ENCODE data around the gene OSBP2. TPM values are rescaled to one million over a fixed set of nuclear protein-coding genes. Genes with fewer than 3 reads are reported as not detected.

OSBP2 gene
- total RNA-seq, 1 donor from 2014 or later: 0.53 TPM

DNA sequence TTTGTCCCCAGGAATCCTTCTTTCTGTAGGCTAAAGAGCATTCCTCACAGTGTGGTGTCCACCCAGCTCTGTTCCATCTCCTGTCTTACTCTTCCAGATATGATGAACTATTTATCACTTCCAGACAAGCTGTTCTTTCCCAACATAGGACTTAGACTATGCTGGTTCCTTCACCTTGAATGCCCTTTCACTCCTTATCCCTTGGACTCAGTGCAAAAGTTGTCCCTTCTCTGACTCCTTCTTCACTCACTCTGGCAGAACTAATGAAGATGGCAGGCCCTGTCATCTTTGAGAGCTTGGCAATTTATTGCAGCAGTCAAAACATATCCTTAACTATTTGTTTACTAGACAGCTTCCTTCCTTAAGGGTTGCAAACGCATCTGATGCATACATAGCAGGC is 3.5 kb upstream of the OSBP2 start:
- TF ChIP-seq CTCF (IDR thresholded peaks at IDR 0.05): no peak
- intact Hi-C loops (cut with DNase I): no loop called here
- H3K27me3 ChIP-seq: no peaks in the 10 kb centered on the region

GRCh38 chr22:30694171-30694639 is 469 bp upstream of the OSBP2 start:
- TF ChIP-seq CTCF (IDR thresholded peaks at IDR 0.05): no peak
- intact Hi-C loops (cut with DNase I): loop anchor here (2.0 kb wide), 1 partner anchor 59 kb away; the partner anchor contains the start of gene SLC35E4
- peak in 1 of 2 donors; percentile 67 for DNase-seq (ENCODE audit: low spot score in 2 of 2)
- Histone ChIP-seq H3K27ac (no peak overlapping the region), H3K36me3 (no peaks in the 10 kb centered on the region), H3K4me3 (peak overlapping the region; percentile 62 to 69), H3K9me3 (no peaks in the 10 kb centered on the region), H3K27me3 (no peaks in the 10 kb centered on the region), H3K4me1 (peaks cover 0 to 8% of the 10 kb centered on the region in 2 donors)

More for the DNA sequence above, 3.5 kb upstream of the OSBP2 start:
- no peak overlapping the region for H3K4me3 ChIP-seq
- H3K9me3 ChIP-seq: no peaks in the 10 kb centered on the region
- H3K4me1 ChIP-seq: peaks cover 0 to 8% of the 10 kb centered on the region in 2 donors
- H3K36me3 ChIP-seq: no peaks in the 10 kb centered on the region
- no peak overlapping the region for H3K27ac ChIP-seq
- no peak for DNase-seq (ENCODE audit: low spot score in 2 of 2)

GRCh38 chr22:30695351-30695851 is 727 bp downstream of the OSBP2 start:
- TF ChIP-seq CTCF (IDR thresholded peaks at IDR 0.05): no peak
- Histone ChIP-seq H3K36me3 (no peaks in the 10 kb centered on the region), H3K4me3 (peak overlapping the region; percentile 73 to 74), H3K9me3 (no peaks in the 10 kb centered on the region), H3K4me1 (peaks cover 0 to 8% of the 10 kb centered on the region in 2 donors), H3K27ac (no peak overlapping the region), H3K27me3 (no peaks in the 10 kb centered on the region)
- intact Hi-C loops (cut with DNase I): loop anchor here (2.0 kb wide), 1 partner anchor 61 kb away; the partner anchor contains the start of gene SLC35E4
- no peak for DNase-seq (ENCODE audit: low spot score in 2 of 2)

GRCh38 chr22:30695871-30696655 is 1.4 kb downstream of the OSBP2 start:
- no peak overlapping the region for H3K27ac ChIP-seq
- TF ChIP-seq CTCF (IDR thresholded peaks at IDR 0.05): no peak
- no peaks in the 10 kb centered on the region for H3K9me3 ChIP-seq
- DNase-seq (ENCODE audit: low spot score in 2 of 2): no peak
- intact Hi-C loops (cut with DNase I): loop anchor here (2.0 kb wide), 1 partner anchor 61 kb away; the partner anchor contains the start of gene SLC35E4
- no peak overlapping the region for H3K4me3 ChIP-seq
- H3K4me1 ChIP-seq: peaks cover 0 to 8% of the 10 kb centered on the region in 2 donors
- no peaks in the 10 kb centered on the region for H3K36me3 ChIP-seq
- no peaks in the 10 kb centered on the region for H3K27me3 ChIP-seq

DNA sequence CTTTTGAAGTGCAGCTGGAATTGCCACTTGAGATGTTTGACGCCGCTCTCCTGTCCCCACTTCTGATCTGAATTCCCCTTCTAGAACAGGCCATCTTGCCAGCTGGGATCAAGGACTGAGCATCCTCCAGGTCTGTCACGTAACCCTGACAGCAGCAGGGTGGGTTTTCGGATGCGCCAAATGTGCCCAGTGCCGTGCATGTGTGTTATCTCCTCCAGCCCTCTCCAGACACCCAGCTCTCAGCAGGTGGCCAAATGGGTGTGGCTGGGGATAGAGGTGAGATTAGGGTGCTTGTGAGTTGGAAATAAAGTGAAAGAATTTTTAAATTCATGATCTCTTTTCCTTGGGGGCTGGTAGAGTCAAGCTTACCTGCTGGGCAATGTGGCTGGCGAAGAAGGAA is 3.3 kb downstream of the OSBP2 start:
- DNase-seq (ENCODE audit: low spot score in 2 of 2): no peak

More for the DNA sequence above, 3.3 kb downstream of the OSBP2 start:
- no peak overlapping the region for H3K4me3 ChIP-seq
- peaks cover 0 to 8% of the 10 kb centered on the region in 2 donors for H3K4me1 ChIP-seq
- intact Hi-C loops (cut with DNase I): no loop called here
- no peaks in the 10 kb centered on the region for H3K36me3 ChIP-seq
- no peak for TF ChIP-seq CTCF (IDR thresholded peaks at IDR 0.05)
- no peaks in the 10 kb centered on the region for H3K9me3 ChIP-seq
- no peak overlapping the region for H3K27ac ChIP-seq
- H3K27me3 ChIP-seq: no peaks in the 10 kb centered on the region
